Stomach (tissue), 9 donors: ENCODE measurements around the gene CARD8. TPM values are rescaled to one million over a fixed set of nuclear protein-coding genes. Genes with fewer than 3 reads are reported as not detected.

Experiments used
- DNase-seq, 2 donors: peaks; one replicate each; pipeline versions ENCODE4 v3.0.0 to v3.0.0-alpha.2; 2013 to 2019
- H3K27ac ChIP-seq, 5 donors: fragments of 200-600 bp in 4 of 5; sonication (generic) in 4 of 5; one replicate each; pipeline ENCODE4 v1.5.1; 2013 to 2019; ENCODE audit warnings: mild to moderate bottlenecking in 1 of 5, moderate library complexity in 1 of 5
- H3K27me3 ChIP-seq, 3 donors: fragments of 200-600 bp; sonication (generic); one replicate each; pipeline ENCODE4 v1.5.1; 2017 to 2019; ENCODE audit warnings: mixed run types in 1 of 3
- H3K36me3 ChIP-seq, 4 donors: fragments of 200-600 bp; sonication (generic); 1 replicate in 3 of 4; 2 replicates in 1 of 4; pipeline ENCODE4 v1.5.1; 2016 to 2019
- H3K4me1 ChIP-seq, 4 donors: fragments of 200-600 bp; sonication (generic); one replicate each; pipeline ENCODE4 v1.5.1; 2016 to 2019
- H3K4me3 ChIP-seq, 4 donors: fragments of 200-600 bp; sonication (generic) in 3 of 4; one replicate each; pipeline ENCODE4 v1.5.1; 2016 to 2019; ENCODE audit warnings: mild to moderate bottlenecking in 1 of 4
- H3K9me3 ChIP-seq, 4 donors: fragments of 200-600 bp; sonication (generic); one replicate each; pipeline ENCODE4 v1.5.1; 2016 to 2019
- CTCF ChIP-seq, 7 experiments: fragments of 450-650 bp in 4 of 7; fragments of 200-600 bp in 3 of 7; sonication (generic) in 3 of 7; IDR thresholded peaks; one replicate each; pipeline ENCODE4 v1.5.1; 2016 to 2019; ENCODE audit warnings: antibody characterized with exemption in 7 of 7, control low read depth in 2 of 7, mild to moderate bottlenecking in 1 of 7
- EP300 ChIP-seq: sonication (generic); formaldehyde crosslinking; IDR thresholded peaks from one replicate; pipeline ENCODE4 v1.6.1; 2017; ENCODE audit warnings: antibody characterized with exemption
- POLR2A ChIP-seq, 4 donors: fragments of 450-650 bp; IDR thresholded peaks; one replicate each; pipeline ENCODE4 v1.6.1; 2016; ENCODE audit warnings: antibody characterized with exemption in 4 of 4, control low read depth in 2 of 4, mild to moderate bottlenecking in 1 of 4, moderate library complexity in 1 of 4
- POLR2AphosphoS5 ChIP-seq, 3 donors: sonication (generic); formaldehyde crosslinking; IDR thresholded peaks; one replicate each; pipeline ENCODE4 v1.6.1; 2016; ENCODE audit warnings: antibody characterized with exemption in 3 of 3
- WGBS, 5 donors: extraction: QIAGEN DNeasy Blood & Tissue Kit in 3 of 5; methylation state at CpG; one replicate each; pipeline versions ENCODE4 v1.1.5 to v1.1.7; 2013 to 2018; 5-methylcytosine and 5-hydroxymethylcytosine counted together
- intact Hi-C: fragments of 100-400 bp; cut with DNase I; formaldehyde crosslinking; loops from one replicate; pipeline ENCODE4 v1.15.1; 2023; ENCODE audit warnings: low total_unique reads
- polyA plus RNA-seq, 3 donors: library from polyadenylated mRNA; stranded (reverse); fragments of 200-250 nt; gene quantifications; one replicate each; pipeline ENCODE4 v1.2.3, GENCODE V29; 2013
- total RNA-seq, 5 donors: library from RNA; depleted of rRNA; stranded (reverse); fragments of >200 nt; gene quantifications; one replicate each; pipeline versions ENCODE4 v1.1.0 to v1.2.3, GENCODE V29; 2014 to 2016
- donor health status: healthy with polysubstance abuse.
- donor health status: Bipolar disorder and iron deficiency.
- donor health status: healthy.

CARD8 gene
- total and polyA plus RNA-seq, 8 donors = 5.2 to 63.6 (median 25.8) TPM

- TF ChIP-seq EP300 (no peak), POLR2AphosphoS5 (IDR thresholded peaks at IDR 0.05) (no peak)
- Histone ChIP-seq H3K4me3 (no peak overlapping the region), H3K27ac (no peak overlapping the region), H3K9me3 (no peaks in the 10 kb centered on the region), H3K27me3 (no peaks in the 10 kb centered on the region), H3K36me3 (peaks cover 12 to 70% (median 59%) of the 10 kb centered on the region in 4 donors), H3K4me1 (no peaks in the 10 kb centered on the region)
- DNase-seq = no peak
- intact Hi-C loops = no loop called here
- 79 to 97% (median 93%) methylated on average over 5 of the region's 5 CpGs for WGBS, 5 donors
Measured at GRCh38 chr19:48213959-48214358, 41.8 kb downstream of the CARD8 start.

GRCh38 chr19:48210005-48210404 lies 45.7 kb downstream of the CARD8 start:
- Histone ChIP-seq H3K36me3 (peaks cover 9 to 48% (median 38%) of the 10 kb centered on the region in 4 donors), H3K27me3 (no peaks in the 10 kb centered on the region), H3K4me1 (peaks cover 0 to 17% (median 2%) of the 10 kb centered on the region in 4 donors), H3K9me3 (no peaks in the 10 kb centered on the region), H3K27ac (peak overlapping the region in 1 of 5 donors; percentile 16), H3K4me3 (no peak overlapping the region)
- intact Hi-C loops = no loop called here
- DNase-seq = no peak
- 71 to 90% (median 82%) methylated on average over 3 of the region's 3 CpGs for WGBS, 5 donors
- TF ChIP-seq CTCF (IDR thresholded peaks at IDR 0.05) (no peak), EP300 (no peak), POLR2A (IDR thresholded peaks at IDR 0.05) (no peak), POLR2AphosphoS5 (IDR thresholded peaks at IDR 0.05) (no peak)

- Histone ChIP-seq H3K4me3 (no peak overlapping the region), H3K36me3 (peaks cover 5 to 16% (median 9%) of the 10 kb centered on the region in 4 donors), H3K27me3 (no peaks in the 10 kb centered on the region), H3K9me3 (no peaks in the 10 kb centered on the region), H3K4me1 (peaks cover 6 to 36% (median 15%) of the 10 kb centered on the region in 4 donors), H3K27ac (peak overlapping the region in 2 of 5 donors; percentile 16 to 27)
- 67 to 77% (median 71%) methylated on average over 9 of the region's 9 CpGs for WGBS, 5 donors
- no peak for TF ChIP-seq POLR2A (IDR thresholded peaks at IDR 0.05)
- no peak for TF ChIP-seq CTCF (IDR thresholded peaks at IDR 0.05)
- no peak for TF ChIP-seq EP300
- no peak for TF ChIP-seq POLR2AphosphoS5 (IDR thresholded peaks at IDR 0.05)
- intact Hi-C loops = no loop called here
- DNase-seq = peak in 1 of 2 donors; percentile 54
Measured at GRCh38 chr19:48206397-48207093, 49.2 kb downstream of the CARD8 start.

GRCh38 chr19:48203794-48204628 lies 51.7 kb downstream of the CARD8 start:
- peaks cover 0 to 6% (median 0%) of the 10 kb centered on the region in 4 donors for H3K36me3 ChIP-seq
- TF ChIP-seq POLR2AphosphoS5 (IDR thresholded peaks at IDR 0.05) (peak; percentile 71 to 89 (median 82)), CTCF (IDR thresholded peaks at IDR 0.05) (peak in 1 of 7 experiments; percentile 16), POLR2A (IDR thresholded peaks at IDR 0.05) (peak in 1 of 4 donors; percentile 33), EP300 (no peak)
- peaks cover 6 to 36% (median 15%) of the 10 kb centered on the region in 4 donors for H3K4me1 ChIP-seq
- H3K9me3 ChIP-seq = no peaks in the 10 kb centered on the region
- no peaks in the 10 kb centered on the region for H3K27me3 ChIP-seq
- intact Hi-C loops = no loop called here
- WGBS, 5 donors = 0 to 1% (median 0%) methylated on average over 34 of the region's 34 CpGs
- peak overlapping the region; percentile 61 to 77 (median 74) for H3K4me3 ChIP-seq
- H3K27ac ChIP-seq = peak overlapping the region; percentile 68 to 82 (median 79)
- DNase-seq = peak; percentile 95 to 99
